K562 (cell line): ENCODE measurements around the gene TREM2. TPM values are rescaled to one million over a fixed set of nuclear protein-coding genes. Genes with fewer than 3 reads are reported as not detected.

Source experiments
- ATAC-seq: fragments of 200-7000 bp; cut with Tn5 transposase; 3 replicates; pipeline ENCODE4 v1.9.1; 2020; ENCODE audit warnings: moderate library complexity
- BruUV-seq: library from RNA; stranded (reverse); fragments of 400-500 nt; replicated peaks from 2 replicates; lab custom pipeline; 2021; lab: Mats Ljungman, UMichigan
- CTCF ChIA-PET: fragments of 300-600 bp; formaldehyde crosslinking; extraction: SDS; loops from one replicate; lab custom pipeline; 2021; ENCODE audit warnings: low intra/inter-chr PET ratio; lab: Yijun Ruan, JAX
- POLR2A ChIA-PET: fragments of 300-600, 350-650 bp; sonication (Branson Sonifier 250); formaldehyde crosslinking; extraction: SDS; loops from one replicate; lab custom pipeline; 2021; ENCODE audit warnings: antibody characterized with exemption, inconsistent platforms; lab: Yijun Ruan, JAX
- DNase-seq, 4 experiments: peaks; one replicate each; pipeline versions ENCODE4 v3.0.0 to v3.0.0-alpha.2; 2011 to 2018; ENCODE audit warnings: low spot score in 3 of 4, mixed read lengths in 3 of 4; ENCODE audit errors: extremely low read depth in 1 of 4
- FAIRE-seq: peaks from 2 replicates; lab custom pipeline; 2011; peaks lifted over from hg19 to GRCh38; lab: Jason Lieb, UNC
- H2AFZ ChIP-seq: 2 replicates; pipeline ENCODE4 v1.6.0; 2011; ENCODE audit warnings: low read depth, low read length, control low read depth, inconsistent platforms
- H3K27ac ChIP-seq: fragments of 200-600 bp; 3 replicates; pipeline ENCODE4 v1.8.0; 2011; ENCODE audit warnings: low read depth, mild to moderate bottlenecking, control low read depth, inconsistent platforms, low read length, moderate library complexity, mixed read lengths; ENCODE audit errors: extremely low read depth
- H3K27me3 ChIP-seq, 2 experiments: fragments of 300-600 bp in 1 of 2; 2 replicates in 1 of 2; 3 replicates in 1 of 2; pipeline versions ENCODE4 v1.6.0 to v1.8.0; 2011; ENCODE audit warnings: inconsistent platforms in 2 of 2, low read length in 2 of 2, mild to moderate bottlenecking in 1 of 2, mixed read lengths in 1 of 2, moderate library complexity in 1 of 2; ENCODE audit not compliant: control insufficient read depth in 2 of 2, insufficient read depth in 2 of 2
- H3K36me3 ChIP-seq: fragments of 300-600 bp; 3 replicates; pipeline ENCODE4 v1.8.0; 2011; ENCODE audit warnings: mild to moderate bottlenecking, low read length, inconsistent platforms; ENCODE audit not compliant: control insufficient read depth, insufficient read depth
- H3K4me1 ChIP-seq, 2 experiments: fragments of 200-600 bp in 1 of 2; replicated peaks in 1 of 2; 2 replicates in 1 of 2; 3 replicates in 1 of 2; pipeline versions ENCODE4 v1.5.1 to v1.8.0; 2011; ENCODE audit warnings: inconsistent platforms in 2 of 2, low read length in 2 of 2, mild to moderate bottlenecking in 1 of 2, mixed read lengths in 1 of 2, moderate library complexity in 1 of 2; ENCODE audit not compliant: control insufficient read depth in 2 of 2, insufficient read depth in 2 of 2
- H3K4me2 ChIP-seq: 2 replicates; pipeline ENCODE4 v1.6.1; 2011; ENCODE audit warnings: low read length, control low read depth, inconsistent platforms, mixed read lengths; ENCODE audit not compliant: insufficient read depth
- H3K4me3 ChIP-seq: fragments of 200-600 bp; sonication (generic), shearing (Covaris generic); 2 replicates; pipeline ENCODE4 v1.5.1; 2016; ENCODE audit warnings: control low read depth, inconsistent platforms
- H3K79me2 ChIP-seq: fragments of 200-600 bp; 3 replicates; pipeline ENCODE4 v1.8.0; 2011; ENCODE audit warnings: low read length, inconsistent platforms; ENCODE audit not compliant: control insufficient read depth, insufficient read depth
- H3K9ac ChIP-seq, 2 experiments: 2 replicates each; pipeline versions ENCODE4 v1.6.0 to v1.6.1; 2011; ENCODE audit warnings: low read depth in 2 of 2, low read length in 2 of 2, control low read depth in 1 of 2, inconsistent platforms in 1 of 2, mild to moderate bottlenecking in 1 of 2, mixed read lengths in 1 of 2; ENCODE audit not compliant: insufficient read depth in 1 of 2
- H3K9me1 ChIP-seq: one replicate; pipeline ENCODE4 v1.6.0; 2011; ENCODE audit warnings: inconsistent platforms, mild to moderate bottlenecking, low read length, moderate library complexity; ENCODE audit not compliant: control insufficient read depth, insufficient read depth
- H3K9me3 ChIP-seq: replicated peaks from 2 replicates; pipeline ENCODE4 v1.5.1; 2011; ENCODE audit warnings: low read depth, low read length, inconsistent platforms; ENCODE audit not compliant: control insufficient read depth, insufficient read depth
- H4K20me1 ChIP-seq: replicated peaks from 2 replicates; pipeline ENCODE4 v1.6.1; 2011; ENCODE audit warnings: low read length, inconsistent platforms, mixed read lengths; ENCODE audit not compliant: control insufficient read depth, insufficient read depth
- CBX3 ChIP-seq, 2 experiments: IDR thresholded peaks; 1 replicate in 1 of 2; 2 replicates in 1 of 2; pipeline ENCODE4 v1.6.1; 2012; ENCODE audit warnings: inconsistent platforms in 2 of 2, low read length in 2 of 2, borderline replicate concordance in 1 of 2, control low read depth in 1 of 2
- E2F3 ChIP-seq: fragments of 250-450 bp; sonication (Bioruptor Pico); IDR thresholded peaks from 2 replicates; pipeline ENCODE4 v1.4.0; 2020; ENCODE audit warnings: mild to moderate bottlenecking
- HCFC1 ChIP-seq: IDR thresholded peaks from 2 replicates; pipeline ENCODE4 v1.6.1; 2012; ENCODE audit warnings: low read depth, low read length, improper control_type of control experiment
- NFIX ChIP-seq: fragments of 250-450 bp; sonication (Bioruptor Pico); IDR thresholded peaks from 2 replicates; pipeline ENCODE4 v1.4.0; 2020; ENCODE audit warnings: low read depth, mild to moderate bottlenecking, moderate library complexity
- POLR3G ChIP-seq: IDR thresholded peaks from 2 replicates; pipeline ENCODE4 v1.6.1; 2011; ENCODE audit not compliant: insufficient read length, insufficient replicate concordance; ENCODE audit errors: extremely low read depth
- SMAD3 ChIP-seq: fragments of 450-650 bp; formaldehyde crosslinking; conservative IDR thresholded peaks from 2 replicates; pipeline ENCODE4 v1.4.0; 2020; ENCODE audit warnings: mild to moderate bottlenecking
- SRSF9 ChIP-seq: fragments of 200-400 bp; formaldehyde crosslinking; IDR thresholded peaks from 2 replicates; pipeline ENCODE4 v1.6.1; 2017; ENCODE audit warnings: low read depth, low read length, borderline replicate concordance
- TCF7 ChIP-seq: sonication (generic); IDR thresholded peaks from 2 replicates; pipeline ENCODE4 v1.6.1; 2016; ENCODE audit warnings: antibody characterized with exemption, borderline replicate concordance
- ZNF324 ChIP-seq: fragments of 250-450 bp; sonication (Bioruptor Pico); IDR thresholded peaks from 2 replicates; pipeline ENCODE4 v1.4.0; 2020; ENCODE audit warnings: mild to moderate bottlenecking
- WGBS: fragments of 100-300 bp; shearing (Covaris generic); methylation state at CpG from one replicate; pipeline ENCODE4 v1.1.6; 2016; ENCODE audit warnings: low coverage, mixed read lengths; ENCODE audit not compliant: insufficient coverage; ENCODE audit errors: missing lambda C conversion rate; 5-methylcytosine and 5-hydroxymethylcytosine counted together
- in situ Hi-C: fragments of 300-500 bp; cut with MboI; formaldehyde crosslinking; loops from 4 replicates; pipeline ENCODE4 v1.15.0; 2018; ENCODE audit warnings: inconsistent platforms, mixed read lengths
- intact Hi-C: fragments of 100-400 bp; cut with micrococcal nuclease; formaldehyde crosslinking; loops from 2 replicates; pipeline ENCODE4 v1.14.2; 2022
- polyA plus RNA-seq, 8 experiments: library from polyadenylated mRNA; depleted of rRNA in 4 of 8; stranded (reverse) in 5 of 8; unstranded in 3 of 8; fragments of >200 nt; fragmentation: Nextera tagmentation in 2 of 8; fragmentation: Illumina TruSeq in 1 of 8; extraction: Ambion mirVana in 2 of 8; extraction: Trizol in 1 of 8; gene quantifications; 2 replicates each; pipeline versions ENCODE4 v1.2.1 to v1.2.3, GENCODE V29; 2011 to 2014; ENCODE audit warnings: inconsistent platforms in 1 of 8, missing spikeins in 1 of 8
- total RNA-seq, 7 experiments: library from RNA; depleted of rRNA in 6 of 7; stranded (reverse); fragments of >200 nt in 6 of 7; fragmentation: Illumina TruSeq in 2 of 7; extraction: Trizol in 2 of 7; gene quantifications; 2 replicates each; pipeline versions ENCODE4 v1.2.1 to v1.2.3, GENCODE V29; 2011 to 2021; ENCODE audit warnings: low replicate concordance in 1 of 7
- TF ChIP-seq, protein P1 (sequence below): fragments of 250-450 bp; sonication (Bioruptor Pico); IDR thresholded peaks from 2 replicates; pipeline ENCODE4 v1.5.0; 2021; ENCODE audit warnings: mild to moderate bottlenecking, borderline replicate concordance
- TF ChIP-seq, protein P2 (sequence below), 2 experiments: fragments of 150-350 bp in 1 of 2; IDR thresholded peaks; 2 replicates each; pipeline ENCODE4 v1.6.1; 2012 to 2016; ENCODE audit warnings: low read depth in 2 of 2, low read length in 2 of 2, mild to moderate bottlenecking in 1 of 2, moderate library complexity in 1 of 2

The TREM2 gene
- total and polyA plus RNA-seq, 9 of the 15 experiments (the other 6 are each of a cell fraction or from before 2014, with no cell fraction given) = not detected

DNA sequence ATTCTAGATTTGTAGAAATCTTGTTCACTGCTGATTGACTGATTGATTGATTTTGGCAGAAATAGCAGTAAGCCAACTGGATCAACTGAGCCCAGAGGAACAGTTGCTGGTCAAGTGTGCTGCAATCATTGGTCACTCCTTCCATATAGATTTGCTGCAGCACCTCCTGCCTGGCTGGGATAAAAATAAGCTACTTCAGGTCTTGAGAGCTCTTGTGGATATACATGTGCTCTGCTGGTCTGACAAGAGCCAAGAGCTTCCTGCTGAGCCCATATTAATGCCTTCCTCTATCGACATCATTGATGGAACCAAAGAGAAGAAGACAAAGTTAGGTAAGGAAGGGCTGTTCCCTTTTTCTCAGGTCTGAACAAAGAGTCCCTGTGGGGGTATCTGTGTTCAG is 40.0 kb downstream of the TREM2 start:
- H3K4me2 ChIP-seq = no peak overlapping the region
- no peak for FAIRE-seq
- no peaks in the 10 kb centered on the region for H3K36me3 ChIP-seq
- no peaks in the 10 kb centered on the region for H3K9me3 ChIP-seq
- in situ Hi-C loops (no loop called here), intact Hi-C loops (no loop called here)
- WGBS = 0% methylated on average over 1 of the region's 1 CpG
- no peak overlapping the region for H3K4me3 ChIP-seq
- BruUV-seq = no TSS peak
- no peaks in the 10 kb centered on the region for H4K20me1 ChIP-seq
- peaks cover 0 to 11% of the 10 kb centered on the region in 2 experiments; a peak in 3 of 5 replicates for H3K27me3 ChIP-seq
- TF ChIP-seq HCFC1 = no peak
- no peak for TF ChIP-seq SRSF9
- no peak for TF ChIP-seq CBX3 (IDR thresholded peaks at IDR 0.05; ENCODE audit: borderline replicate concordance in 1 of 2, low read length in 2 of 2)
- no peak for TF ChIP-seq TCF7
- no peak for TF ChIP-seq NFIX (CRISPR knock-in tag)
- ChIA-PET CTCF (no interaction called here), POLR2A (no interaction called here)
- H3K9me1 ChIP-seq = no peaks in the 10 kb centered on the region
- no peak overlapping the region for H3K9ac ChIP-seq
- no peak for ATAC-seq
- no peak for DNase-seq
- H3K79me2 ChIP-seq = no peaks in the 10 kb centered on the region
- H3K4me1 ChIP-seq = no peaks in the 10 kb centered on the region
- H3K27ac ChIP-seq = no peak overlapping the region
- H2AFZ ChIP-seq = no peak overlapping the region

DNA sequence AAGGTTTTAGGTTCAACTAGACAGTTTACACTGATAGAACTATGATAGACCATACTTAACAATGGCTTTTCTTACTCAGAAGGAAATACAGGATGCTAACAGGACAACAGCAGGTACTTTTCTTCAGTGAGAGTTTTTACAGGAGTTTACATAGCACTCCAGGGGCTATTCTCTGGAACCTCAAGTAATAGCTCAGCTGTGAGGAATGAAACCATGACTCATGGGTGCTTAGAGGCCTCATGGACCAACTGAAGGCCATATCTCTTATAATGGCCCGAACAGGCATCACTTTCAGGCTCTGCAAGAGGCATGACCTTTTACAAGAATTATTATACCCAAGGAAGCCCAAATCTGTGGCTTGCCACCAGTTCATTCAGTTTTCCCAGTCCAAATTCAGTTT is 40.5 kb downstream of the TREM2 start:
- intact Hi-C loops (no loop called here), in situ Hi-C loops (no loop called here)
- no peaks in the 10 kb centered on the region for H3K36me3 ChIP-seq
- no peak overlapping the region for H3K27ac ChIP-seq
- no peak overlapping the region for H3K9ac ChIP-seq
- CTCF ChIA-PET = no interaction called here
- no TSS peak for BruUV-seq
- no peaks in the 10 kb centered on the region for H4K20me1 ChIP-seq
- WGBS = 8% methylated on average over 1 of the region's 1 CpG
- H3K9me1 ChIP-seq = no peaks in the 10 kb centered on the region
- FAIRE-seq (no peak), ATAC-seq (no peak), DNase-seq (no peak)
- peaks cover 0 to 11% of the 10 kb centered on the region in 2 experiments; a peak in 3 of 5 replicates for H3K27me3 ChIP-seq
- H3K79me2 ChIP-seq = no peaks in the 10 kb centered on the region
- H3K4me1 ChIP-seq = no peaks in the 10 kb centered on the region
- no peaks in the 10 kb centered on the region for H3K9me3 ChIP-seq
- H3K4me3 ChIP-seq = no peak overlapping the region
- no peak overlapping the region for H3K4me2 ChIP-seq
- POLR2A ChIA-PET = no interaction called here
- H2AFZ ChIP-seq = no peak overlapping the region
- TF ChIP-seq E2F3 (CRISPR knock-in tag) = no peak
- TF ChIP-seq, protein P1, sequence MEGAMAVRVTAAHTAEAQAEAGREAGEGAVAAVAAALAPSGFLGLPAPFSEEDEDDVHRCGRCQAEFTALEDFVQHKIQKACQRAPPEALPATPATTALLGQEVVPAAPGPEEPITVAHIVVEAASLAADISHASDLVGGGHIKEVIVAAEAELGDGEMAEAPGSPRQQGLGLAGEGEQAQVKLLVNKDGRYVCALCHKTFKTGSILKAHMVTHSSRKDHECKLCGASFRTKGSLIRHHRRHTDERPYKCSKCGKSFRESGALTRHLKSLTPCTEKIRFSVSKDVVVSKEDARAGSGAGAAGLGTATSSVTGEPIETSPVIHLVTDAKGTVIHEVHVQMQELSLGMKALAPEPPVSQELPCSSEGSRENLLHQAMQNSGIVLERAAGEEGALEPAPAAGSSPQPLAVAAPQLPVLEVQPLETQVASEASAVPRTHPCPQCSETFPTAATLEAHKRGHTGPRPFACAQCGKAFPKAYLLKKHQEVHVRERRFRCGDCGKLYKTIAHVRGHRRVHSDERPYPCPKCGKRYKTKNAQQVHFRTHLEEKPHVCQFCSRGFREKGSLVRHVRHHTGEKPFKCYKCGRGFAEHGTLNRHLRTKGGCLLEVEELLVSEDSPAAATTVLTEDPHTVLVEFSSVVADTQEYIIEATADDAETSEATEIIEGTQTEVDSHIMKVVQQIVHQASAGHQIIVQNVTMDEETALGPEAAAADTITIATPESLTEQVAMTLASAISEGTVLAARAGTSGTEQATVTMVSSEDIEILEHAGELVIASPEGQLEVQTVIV = no peak
- TF ChIP-seq, protein P2, sequence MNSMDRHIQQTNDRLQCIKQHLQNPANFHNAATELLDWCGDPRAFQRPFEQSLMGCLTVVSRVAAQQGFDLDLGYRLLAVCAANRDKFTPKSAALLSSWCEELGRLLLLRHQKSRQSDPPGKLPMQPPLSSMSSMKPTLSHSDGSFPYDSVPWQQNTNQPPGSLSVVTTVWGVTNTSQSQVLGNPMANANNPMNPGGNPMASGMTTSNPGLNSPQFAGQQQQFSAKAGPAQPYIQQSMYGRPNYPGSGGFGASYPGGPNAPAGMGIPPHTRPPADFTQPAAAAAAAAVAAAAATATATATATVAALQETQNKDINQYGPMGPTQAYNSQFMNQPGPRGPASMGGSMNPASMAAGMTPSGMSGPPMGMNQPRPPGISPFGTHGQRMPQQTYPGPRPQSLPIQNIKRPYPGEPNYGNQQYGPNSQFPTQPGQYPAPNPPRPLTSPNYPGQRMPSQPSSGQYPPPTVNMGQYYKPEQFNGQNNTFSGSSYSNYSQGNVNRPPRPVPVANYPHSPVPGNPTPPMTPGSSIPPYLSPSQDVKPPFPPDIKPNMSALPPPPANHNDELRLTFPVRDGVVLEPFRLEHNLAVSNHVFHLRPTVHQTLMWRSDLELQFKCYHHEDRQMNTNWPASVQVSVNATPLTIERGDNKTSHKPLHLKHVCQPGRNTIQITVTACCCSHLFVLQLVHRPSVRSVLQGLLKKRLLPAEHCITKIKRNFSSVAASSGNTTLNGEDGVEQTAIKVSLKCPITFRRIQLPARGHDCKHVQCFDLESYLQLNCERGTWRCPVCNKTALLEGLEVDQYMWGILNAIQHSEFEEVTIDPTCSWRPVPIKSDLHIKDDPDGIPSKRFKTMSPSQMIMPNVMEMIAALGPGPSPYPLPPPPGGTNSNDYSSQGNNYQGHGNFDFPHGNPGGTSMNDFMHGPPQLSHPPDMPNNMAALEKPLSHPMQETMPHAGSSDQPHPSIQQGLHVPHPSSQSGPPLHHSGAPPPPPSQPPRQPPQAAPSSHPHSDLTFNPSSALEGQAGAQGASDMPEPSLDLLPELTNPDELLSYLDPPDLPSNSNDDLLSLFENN (IDR thresholded peaks at IDR 0.05; ENCODE audit: low read depth in 2 of 2, low read length in 2 of 2) = no peak
- TF ChIP-seq POLR3G = no peak
- TF ChIP-seq SMAD3 (CRISPR knock-in tag) = no peak
- no peak for TF ChIP-seq ZNF324 (CRISPR knock-in tag)
